22Rv1 (cell line): ENCODE data around the gene SCN3A.

Source experiments
- ZFX ChIP-seq: fragments of 450-650 bp; IDR thresholded peaks from 2 replicates; pipeline ENCODE4 v1.6.1; 2017; ENCODE audit warnings: antibody characterized with exemption, borderline replicate concordance
- TF ChIP-seq, protein P1 (sequence below): fragments of 450-650 bp; IDR thresholded peaks from 2 replicates; pipeline ENCODE4 v1.5.1; 2017; ENCODE audit warnings: mild to moderate bottlenecking

DNA sequence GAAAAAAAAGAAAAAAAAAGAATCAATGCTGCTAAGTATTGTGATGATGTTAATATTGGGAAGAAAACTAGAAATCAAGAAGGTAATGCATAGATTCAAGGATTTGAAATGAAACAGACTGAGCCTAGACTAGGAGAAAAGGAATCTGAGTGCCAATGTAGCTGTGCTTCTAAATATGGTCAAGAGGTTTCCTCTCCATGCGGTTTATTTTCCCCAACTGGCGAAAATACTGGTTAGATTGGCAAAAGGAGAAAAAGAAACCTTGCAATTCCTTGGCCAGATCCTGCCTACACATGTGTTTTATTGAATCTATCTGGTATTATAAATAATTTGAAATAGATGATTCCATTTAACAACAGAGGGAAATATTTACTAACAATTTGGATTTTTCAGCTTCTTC, 5.7 kb downstream of the SCN3A start:
- TF ChIP-seq, protein P1, sequence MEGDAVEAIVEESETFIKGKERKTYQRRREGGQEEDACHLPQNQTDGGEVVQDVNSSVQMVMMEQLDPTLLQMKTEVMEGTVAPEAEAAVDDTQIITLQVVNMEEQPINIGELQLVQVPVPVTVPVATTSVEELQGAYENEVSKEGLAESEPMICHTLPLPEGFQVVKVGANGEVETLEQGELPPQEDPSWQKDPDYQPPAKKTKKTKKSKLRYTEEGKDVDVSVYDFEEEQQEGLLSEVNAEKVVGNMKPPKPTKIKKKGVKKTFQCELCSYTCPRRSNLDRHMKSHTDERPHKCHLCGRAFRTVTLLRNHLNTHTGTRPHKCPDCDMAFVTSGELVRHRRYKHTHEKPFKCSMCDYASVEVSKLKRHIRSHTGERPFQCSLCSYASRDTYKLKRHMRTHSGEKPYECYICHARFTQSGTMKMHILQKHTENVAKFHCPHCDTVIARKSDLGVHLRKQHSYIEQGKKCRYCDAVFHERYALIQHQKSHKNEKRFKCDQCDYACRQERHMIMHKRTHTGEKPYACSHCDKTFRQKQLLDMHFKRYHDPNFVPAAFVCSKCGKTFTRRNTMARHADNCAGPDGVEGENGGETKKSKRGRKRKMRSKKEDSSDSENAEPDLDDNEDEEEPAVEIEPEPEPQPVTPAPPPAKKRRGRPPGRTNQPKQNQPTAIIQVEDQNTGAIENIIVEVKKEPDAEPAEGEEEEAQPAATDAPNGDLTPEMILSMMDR = no peak
- no peak for TF ChIP-seq ZFX
